Heart left ventricle (tissue), 16 donors: ENCODE results near the gene SNAP47. TPM values are rescaled to one million over a fixed set of nuclear protein-coding genes. Genes with fewer than 3 reads are reported as not detected.

Experiments used
- ATAC-seq, 4 donors: fragments of 200-7000 bp; cut with Tn5 transposase; one replicate each; pipeline ENCODE4 v1.9.1; 2020 to 2022; ENCODE audit warnings: moderate library complexity in 4 of 4, mild to moderate bottlenecking in 3 of 4, moderate number of reproducible peaks in 1 of 4
- DNase-seq, 5 donors: peaks; one replicate each; pipeline ENCODE4 v3.0.0-alpha.2; 2020
- H3K27ac ChIP-seq, 12 donors: fragments of 200-600 bp; sonication (generic) in 4 of 12; one replicate each; pipeline versions ENCODE4 v1.5.0 to v1.8.0; 2016 to 2022; ENCODE audit warnings: mild to moderate bottlenecking in 2 of 12
- H3K27me3 ChIP-seq, 9 donors: fragments of 200-600 bp; sonication (generic) in 2 of 9; one replicate each; pipeline versions ENCODE4 v1.5.1 to v1.8.0; 2016 to 2022; ENCODE audit warnings: mild to moderate bottlenecking in 3 of 9
- H3K36me3 ChIP-seq, 9 donors: fragments of 200-600 bp; sonication (generic) in 2 of 9; one replicate each; pipeline versions ENCODE4 v1.5.0 to v1.8.0; 2018 to 2022; ENCODE audit warnings: mild to moderate bottlenecking in 2 of 9
- H3K4me1 ChIP-seq, 12 donors: fragments of 200-600 bp; sonication (generic) in 4 of 12; one replicate each; pipeline versions ENCODE4 v1.5.0 to v1.8.0; 2016 to 2022; ENCODE audit warnings: mild to moderate bottlenecking in 3 of 12
- H3K4me3 ChIP-seq, 12 donors: fragments of 200-600 bp; sonication (generic) in 4 of 12; one replicate each; pipeline versions ENCODE4 v1.5.0 to v1.8.0; 2017 to 2022; ENCODE audit warnings: mild to moderate bottlenecking in 9 of 12, moderate library complexity in 4 of 12
- H3K9me3 ChIP-seq, 12 donors: fragments of 200-600 bp; sonication (generic) in 4 of 12; one replicate each; pipeline versions ENCODE4 v1.5.0 to v1.8.0; 2016 to 2022; ENCODE audit warnings: mild to moderate bottlenecking in 1 of 12
- POLR2A ChIP-seq, 2 donors: fragments of 450-650 bp; IDR thresholded peaks; one replicate each; pipeline ENCODE4 v1.6.1; 2017; ENCODE audit warnings: antibody characterized with exemption in 2 of 2, mild to moderate bottlenecking in 2 of 2, moderate library complexity in 2 of 2
- WGBS, 4 donors: extraction: QIAGEN DNeasy Blood & Tissue Kit in 2 of 4; methylation state at CpG; one replicate each; pipeline versions ENCODE4 v1.1.5 to v1.1.7; 2013 to 2018; 5-methylcytosine and 5-hydroxymethylcytosine counted together
- intact Hi-C, 10 donors: fragments of 100-400 bp; cut with DNase I; formaldehyde crosslinking; loops; one replicate each; pipeline versions ENCODE4 v1.11.1 to v1.14.2; 2022
- polyA plus RNA-seq, 2 donors: library from polyadenylated mRNA; stranded (reverse); fragments of 200-250 nt; gene quantifications; one replicate each; pipeline ENCODE4 v1.2.3, GENCODE V29; 2013
- total RNA-seq, 9 donors: library from RNA; depleted of rRNA in 2 of 9; stranded (reverse); fragments of >200 nt in 2 of 9; fragmentation: NEBNext Ultra II Directional in 3 of 9; extraction: Animal tissue kit (Norgen Biotek cat#: 25700) in 3 of 9; gene quantifications; one replicate each; pipeline versions ENCODE4 v1.1.0 to v1.2.4, GENCODE V29; 2016 to 2023
- TF ChIP-seq, protein P1 (sequence below), 12 donors: fragments of 200-600 bp; sonication (generic) in 4 of 12; IDR thresholded peaks; one replicate each; pipeline versions ENCODE4 v1.5.0 to v1.8.0; 2018 to 2022; ENCODE audit warnings: antibody characterized with exemption in 12 of 12, mild to moderate bottlenecking in 5 of 12
- donor health status: ischemic (EF 13 %, LVEDD 7.1; RV severe dilation, severe dysfunction).
- donor health status: healthy with polysubstance abuse.
- donor health status: DM: no; HTN: yes; CAD: no.
- donor health status: DM: no; HTN: no; CAD: no.
- donor health status: ischemic (EF 25% LVEDD 6.9; RV normal size, moderate dysfunction).
- donor health status: ischemic (EF 25% LVEDD 5.7; RV mildly dilated, moderate dysfunction).
- donor health status: healthy.
- donor health status: DM: yes; HTN: yes; CAD: no.
- donor health status: ischemic (EF 35%, LVEDD 5.7; RV mildly dilated, moderate dysfunction).
- donor health status: nonischemic (EF 11% LVEDD 7.7; RV severe dilation, severe dysfunction).
- donor health status: DM: yes; HTN: yes; CAD: no.
- donor health status: PGD.
- donor health status: ischemic (EF 29% LVEDD 5.4; RV normal size, mild dysfunction).
- donor health status: nonischemic (EF 23%, LVEDD 6.1; RV moderate dilation, normal function).

SNAP47 gene
- total and polyA plus RNA-seq, 11 donors: 22.1 to 106 (median 36.7) TPM

DNA sequence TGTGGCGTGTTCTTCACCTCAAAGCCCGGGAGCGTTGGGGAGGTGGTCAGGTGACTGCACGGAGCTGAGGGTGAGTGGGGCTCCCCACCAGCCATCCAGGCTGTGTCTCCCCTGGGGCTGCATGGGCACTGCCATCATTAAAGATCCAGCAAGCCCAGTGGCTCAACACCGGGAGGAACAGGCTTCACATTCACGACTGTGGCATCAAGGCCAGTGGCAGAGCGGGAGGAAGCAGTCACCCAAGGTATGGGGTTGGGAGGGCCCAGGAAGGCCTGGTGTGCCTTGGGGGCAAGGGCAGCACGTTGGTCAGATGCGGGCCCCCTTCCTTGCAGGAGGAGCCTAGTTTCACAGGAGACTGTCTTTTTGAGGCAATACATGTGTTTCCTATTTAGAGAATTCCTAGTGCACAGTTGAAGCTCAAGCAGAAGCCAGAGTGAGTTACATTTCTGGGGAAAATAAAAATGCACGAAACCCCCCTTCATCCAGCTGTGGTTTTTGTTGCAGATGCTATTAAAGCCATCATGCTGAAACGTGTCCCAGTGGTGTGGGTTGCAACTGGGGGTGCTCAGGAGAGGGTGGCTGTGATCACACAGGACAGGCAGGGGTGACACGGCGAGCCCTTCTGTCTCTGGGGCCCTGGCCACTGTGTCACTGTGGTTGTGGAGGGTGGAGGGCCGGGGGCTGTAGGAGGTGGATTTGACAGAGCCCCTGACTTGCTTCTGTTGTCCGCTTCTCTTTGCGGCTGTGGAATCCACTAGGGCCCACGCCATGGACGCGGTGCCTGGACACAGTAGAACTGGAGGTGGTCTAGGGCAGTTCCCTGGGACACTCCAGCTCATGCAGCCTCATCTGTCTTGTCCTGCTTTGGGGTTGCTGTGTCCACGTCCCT lies 34.1 kb downstream of the SNAP47 start:
- Histone ChIP-seq H3K4me1 (peaks cover 0 to 12% (median 0%) of the 10 kb centered on the region in 12 donors), H3K9me3 (no peaks in the 10 kb centered on the region), H3K36me3 (peaks cover 4 to 66% (median 53%) of the 10 kb centered on the region in 9 donors), H3K4me3 (no peak overlapping the region), H3K27ac (no peak overlapping the region), H3K27me3 (no peaks in the 10 kb centered on the region)
- DNase-seq (peak in 2 of 5 donors; percentile 6 to 44), ATAC-seq (no peak)
- intact Hi-C loops: loop anchor here in 4 of 10 donors (10.0 kb wide), 3 partner anchors 284 to 316 kb away; partner anchors contain the start of gene ARF1 (in 1 of the 4)
- 93 to 97% (median 94%) methylated on average over 19 to 20 of the region's 20 CpGs for WGBS, 4 donors
- TF ChIP-seq, protein P1, sequence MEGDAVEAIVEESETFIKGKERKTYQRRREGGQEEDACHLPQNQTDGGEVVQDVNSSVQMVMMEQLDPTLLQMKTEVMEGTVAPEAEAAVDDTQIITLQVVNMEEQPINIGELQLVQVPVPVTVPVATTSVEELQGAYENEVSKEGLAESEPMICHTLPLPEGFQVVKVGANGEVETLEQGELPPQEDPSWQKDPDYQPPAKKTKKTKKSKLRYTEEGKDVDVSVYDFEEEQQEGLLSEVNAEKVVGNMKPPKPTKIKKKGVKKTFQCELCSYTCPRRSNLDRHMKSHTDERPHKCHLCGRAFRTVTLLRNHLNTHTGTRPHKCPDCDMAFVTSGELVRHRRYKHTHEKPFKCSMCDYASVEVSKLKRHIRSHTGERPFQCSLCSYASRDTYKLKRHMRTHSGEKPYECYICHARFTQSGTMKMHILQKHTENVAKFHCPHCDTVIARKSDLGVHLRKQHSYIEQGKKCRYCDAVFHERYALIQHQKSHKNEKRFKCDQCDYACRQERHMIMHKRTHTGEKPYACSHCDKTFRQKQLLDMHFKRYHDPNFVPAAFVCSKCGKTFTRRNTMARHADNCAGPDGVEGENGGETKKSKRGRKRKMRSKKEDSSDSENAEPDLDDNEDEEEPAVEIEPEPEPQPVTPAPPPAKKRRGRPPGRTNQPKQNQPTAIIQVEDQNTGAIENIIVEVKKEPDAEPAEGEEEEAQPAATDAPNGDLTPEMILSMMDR (IDR thresholded peaks at IDR 0.05): no peak
- no peak for TF ChIP-seq POLR2A (IDR thresholded peaks at IDR 0.05)

DNA sequence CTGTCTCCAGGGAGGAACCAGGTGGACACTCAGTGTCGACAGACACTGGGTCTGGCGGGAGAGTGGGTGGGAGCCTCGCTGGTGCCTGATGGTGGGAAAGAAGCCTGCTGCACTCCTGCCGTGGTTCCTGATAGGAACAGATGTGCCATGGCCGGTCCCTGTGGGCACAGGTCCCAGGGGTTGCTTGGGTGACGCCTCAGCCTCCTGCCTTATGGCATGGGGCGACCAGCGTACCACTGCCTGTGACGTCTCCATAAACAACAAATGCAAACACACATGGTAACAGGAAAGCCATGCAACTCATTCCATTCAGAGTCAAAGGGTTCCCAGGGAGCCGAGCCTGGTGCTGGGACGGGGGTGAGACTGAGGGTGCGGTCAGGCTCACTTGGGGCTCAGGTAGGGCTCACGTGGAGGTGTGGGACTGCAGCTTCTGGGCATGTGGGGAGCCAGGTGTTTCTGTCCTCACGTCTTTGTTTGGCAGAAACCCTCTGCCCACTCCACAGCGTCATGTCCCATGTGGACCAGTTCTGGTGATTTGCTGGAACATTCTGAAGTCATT lies 34.8 kb downstream of the SNAP47 start:
- WGBS, 4 donors: 93 to 96% (median 93%) methylated on average over 13 to 15 of the region's 15 CpGs
- ATAC-seq: no peak
- Histone ChIP-seq H3K9me3 (no peaks in the 10 kb centered on the region), H3K27me3 (no peaks in the 10 kb centered on the region), H3K27ac (no peak overlapping the region), H3K4me1 (peaks cover 0 to 17% (median 0%) of the 10 kb centered on the region in 12 donors), H3K36me3 (peaks cover 4 to 63% (median 49%) of the 10 kb centered on the region in 9 donors), H3K4me3 (no peak overlapping the region)
- intact Hi-C loops: loop anchor here in 4 of 10 donors (10.0 kb wide), 3 partner anchors 285 to 315 kb away; partner anchors contain the start of gene ARF1 (in 1 of the 4)
- DNase-seq: peak in 2 of 5 donors; percentile 7 to 44
- TF ChIP-seq, protein P1 (IDR thresholded peaks at IDR 0.05): no peak
- TF ChIP-seq POLR2A (IDR thresholded peaks at IDR 0.05): no peak

DNA sequence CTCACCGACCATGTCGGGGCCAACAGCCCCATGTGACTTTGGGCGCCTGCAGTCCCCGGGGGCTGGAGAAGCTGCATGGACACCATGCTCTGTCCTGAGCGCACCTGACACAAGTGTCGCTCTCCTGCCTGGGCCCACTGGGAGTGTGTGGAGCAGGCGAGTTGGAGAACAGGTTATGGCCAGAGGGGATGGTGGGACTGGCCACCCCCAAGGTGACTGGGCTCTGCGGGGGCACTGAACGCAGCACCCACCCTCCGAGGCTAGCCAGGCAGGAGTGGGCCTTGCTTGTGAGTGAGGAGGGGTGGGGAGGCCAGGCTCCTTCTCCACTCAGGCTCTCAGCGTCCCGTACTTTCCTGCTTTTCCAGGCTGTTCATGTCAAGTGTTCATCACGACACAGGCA lies 35.6 kb downstream of the SNAP47 start:
- no peak for ATAC-seq
- no peaks in the 10 kb centered on the region for H3K9me3 ChIP-seq
- intact Hi-C loops: no loop called here
- TF ChIP-seq, protein P1 (IDR thresholded peaks at IDR 0.05): no peak
- TF ChIP-seq POLR2A (IDR thresholded peaks at IDR 0.05): no peak
- H3K4me3 ChIP-seq: no peak overlapping the region
- H3K36me3 ChIP-seq: peaks cover 4 to 67% (median 46%) of the 10 kb centered on the region in 9 donors
- DNase-seq: peak in 2 of 5 donors; percentile 10 to 55
- H3K27ac ChIP-seq: no peak overlapping the region
- H3K4me1 ChIP-seq: peaks cover 0 to 24% (median 0%) of the 10 kb centered on the region in 12 donors
- 92 to 93% (median 93%) methylated on average over 12 to 13 of the region's 13 CpGs for WGBS, 4 donors
- no peaks in the 10 kb centered on the region for H3K27me3 ChIP-seq

DNA sequence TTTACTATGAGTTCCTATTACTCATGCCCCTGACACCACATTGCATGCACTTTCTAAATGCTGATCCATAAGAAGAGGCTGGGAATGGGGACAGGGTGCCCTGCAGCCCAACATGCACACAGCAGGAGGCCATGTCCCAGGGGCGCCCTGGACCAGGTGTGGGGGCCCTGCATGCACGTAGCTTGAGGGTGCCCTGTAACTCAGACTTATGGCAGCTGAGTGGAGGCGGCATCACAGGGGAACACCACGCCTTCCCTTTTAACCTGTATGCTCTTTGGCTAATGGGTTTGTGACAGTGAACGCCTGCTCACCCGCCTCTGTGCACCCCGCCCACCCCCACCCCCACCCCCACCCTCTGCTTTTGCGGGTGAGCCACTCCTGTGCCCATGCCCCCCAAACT lies 36.1 kb downstream of the SNAP47 start:
- intact Hi-C loops: no loop called here

More for the DNA sequence above, 36.1 kb downstream of the SNAP47 start:
- no peak overlapping the region for H3K27ac ChIP-seq
- peaks cover 4 to 69% (median 51%) of the 10 kb centered on the region in 9 donors for H3K36me3 ChIP-seq
- WGBS, 4 donors: 94 to 97% (median 96%) methylated on average over 5 to 8 of the region's 8 CpGs
- TF ChIP-seq POLR2A (IDR thresholded peaks at IDR 0.05): no peak
- TF ChIP-seq, protein P1 (IDR thresholded peaks at IDR 0.05): no peak
- ATAC-seq: no peak
- peaks cover 0 to 24% (median 0%) of the 10 kb centered on the region in 12 donors for H3K4me1 ChIP-seq
- H3K4me3 ChIP-seq: no peak overlapping the region
- no peaks in the 10 kb centered on the region for H3K9me3 ChIP-seq
- no peaks in the 10 kb centered on the region for H3K27me3 ChIP-seq
- peak in 2 of 5 donors; percentile 3 to 22 for DNase-seq
